GM13976 (cell line): ENCODE data around the gene TRAF1.

Source experiments
- DNase-seq: peaks from one replicate; pipeline ENCODE4 v3.0.0; 2012; ENCODE audit warnings: low spot score
- in situ Hi-C: fragments of 300-500 bp; cut with MboI; formaldehyde crosslinking; loops from one replicate; pipeline ENCODE4 v1.12.0; 2022; ENCODE audit warnings: low sequenced_read_pairs, mixed read lengths, inconsistent platforms; ENCODE audit not compliant: unreplicated experiment
- TF ChIP-seq, protein P1 (sequence below): IDR thresholded peaks from 2 replicates; pipeline ENCODE4 v1.5.1; 2012; ENCODE audit warnings: borderline replicate concordance, mild to moderate bottlenecking; ENCODE audit not compliant: insufficient read depth; ENCODE audit errors: extremely low read depth, missing control alignments, control extremely low read depth

TRAF1 gene

DNA sequence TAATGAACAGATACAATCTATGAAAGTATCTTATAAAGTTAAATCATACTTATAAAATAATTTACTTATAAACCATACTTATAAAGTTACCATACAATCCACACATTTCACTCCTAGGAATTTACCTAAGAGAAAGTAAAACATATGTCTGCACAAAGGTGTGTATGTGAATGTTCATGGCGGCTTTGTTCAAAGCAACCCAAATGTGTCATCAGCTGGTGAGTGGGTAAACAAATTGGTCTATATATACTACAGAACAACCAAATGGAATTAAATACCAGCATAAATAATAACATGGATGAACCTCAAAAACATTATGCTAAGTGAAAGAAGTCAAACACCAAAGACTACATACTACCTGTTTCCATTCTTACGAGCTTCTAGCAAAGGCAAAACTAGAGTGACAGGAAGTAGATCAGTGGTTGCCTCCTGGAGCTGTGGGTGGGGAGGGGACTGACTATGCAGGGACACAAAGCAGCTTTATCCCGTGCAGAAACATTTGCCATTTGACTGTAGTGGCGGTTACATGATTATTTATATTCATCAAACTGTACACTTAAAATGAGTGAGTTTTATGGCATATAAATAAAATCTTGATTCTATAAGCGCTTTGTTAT, 10.6 kb downstream of the TRAF1 start:
- DNase-seq = no peak
- TF ChIP-seq, protein P1, sequence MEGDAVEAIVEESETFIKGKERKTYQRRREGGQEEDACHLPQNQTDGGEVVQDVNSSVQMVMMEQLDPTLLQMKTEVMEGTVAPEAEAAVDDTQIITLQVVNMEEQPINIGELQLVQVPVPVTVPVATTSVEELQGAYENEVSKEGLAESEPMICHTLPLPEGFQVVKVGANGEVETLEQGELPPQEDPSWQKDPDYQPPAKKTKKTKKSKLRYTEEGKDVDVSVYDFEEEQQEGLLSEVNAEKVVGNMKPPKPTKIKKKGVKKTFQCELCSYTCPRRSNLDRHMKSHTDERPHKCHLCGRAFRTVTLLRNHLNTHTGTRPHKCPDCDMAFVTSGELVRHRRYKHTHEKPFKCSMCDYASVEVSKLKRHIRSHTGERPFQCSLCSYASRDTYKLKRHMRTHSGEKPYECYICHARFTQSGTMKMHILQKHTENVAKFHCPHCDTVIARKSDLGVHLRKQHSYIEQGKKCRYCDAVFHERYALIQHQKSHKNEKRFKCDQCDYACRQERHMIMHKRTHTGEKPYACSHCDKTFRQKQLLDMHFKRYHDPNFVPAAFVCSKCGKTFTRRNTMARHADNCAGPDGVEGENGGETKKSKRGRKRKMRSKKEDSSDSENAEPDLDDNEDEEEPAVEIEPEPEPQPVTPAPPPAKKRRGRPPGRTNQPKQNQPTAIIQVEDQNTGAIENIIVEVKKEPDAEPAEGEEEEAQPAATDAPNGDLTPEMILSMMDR = no peak
- in situ Hi-C loops = no loop called here

DNA sequence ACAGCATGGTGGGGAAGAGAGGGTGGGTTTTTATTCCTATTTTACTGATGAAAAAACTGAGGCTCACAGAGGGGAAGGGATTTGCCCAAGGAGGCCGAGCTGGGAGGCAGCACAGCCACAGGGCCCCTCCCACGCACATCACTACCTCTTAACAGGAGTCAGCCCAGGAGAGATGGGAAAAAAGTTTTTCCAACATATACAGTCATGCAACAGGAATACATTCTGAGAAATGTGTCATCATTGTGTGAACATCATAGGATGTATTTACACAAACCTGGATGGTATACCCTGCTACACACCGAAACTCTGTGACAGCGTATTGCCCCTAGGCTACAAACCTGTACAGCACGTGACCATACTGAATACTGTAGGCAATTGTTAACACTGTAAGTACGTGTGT, 11.6 kb downstream of the TRAF1 start:
- TF ChIP-seq, protein P1 = no peak
- no peak for DNase-seq
- in situ Hi-C loops = no loop called here

- TF ChIP-seq, protein P1 = no peak
- DNase-seq = no peak
- in situ Hi-C loops = no loop called here
Measured at GRCh38 chr9:120914396-120914795, 12.2 kb downstream of the TRAF1 start.

GRCh38 chr9:120913647-120914264, 12.8 kb downstream of the TRAF1 start:
- DNase-seq = no peak
- TF ChIP-seq, protein P1 = no peak
- in situ Hi-C loops = no loop called here

DNA sequence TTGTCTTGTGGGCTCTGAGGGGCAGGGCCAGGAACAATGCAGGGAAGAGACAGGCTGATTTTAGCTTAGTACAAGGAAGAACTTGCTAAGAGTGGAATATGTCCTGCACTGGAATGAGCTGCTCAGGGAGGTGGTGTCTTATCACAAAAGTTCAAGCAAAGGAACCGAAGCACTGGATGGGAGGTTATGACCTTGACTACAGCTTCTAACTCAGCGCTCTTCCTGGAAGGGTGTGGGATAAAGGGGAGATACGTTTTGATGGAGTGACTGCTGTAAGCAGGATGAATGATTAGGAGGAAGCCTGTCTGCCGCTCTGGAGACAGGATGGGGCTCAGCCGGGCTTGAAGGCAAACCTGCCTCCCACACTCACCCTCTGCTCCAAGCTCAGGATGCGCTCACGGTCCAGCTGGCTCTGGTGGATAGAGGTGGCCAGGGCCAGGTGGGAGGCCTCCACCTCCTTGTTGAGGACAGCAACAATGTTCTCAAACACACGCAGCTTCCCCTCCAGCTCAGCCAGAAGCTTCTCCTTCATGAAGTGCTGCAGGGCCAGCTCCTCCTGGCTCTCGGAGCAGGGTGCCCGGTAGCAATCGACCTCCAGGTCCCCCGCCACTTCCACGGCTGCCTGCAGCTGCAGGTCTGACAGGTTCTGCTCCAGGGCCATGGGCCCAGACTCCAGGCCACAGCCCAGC, 13.5 kb downstream of the TRAF1 start:
- TF ChIP-seq, protein P1 = no peak
- DNase-seq = no peak
- in situ Hi-C loops = no loop called here

GRCh38 chr9:120911295-120911837, 15.2 kb downstream of the TRAF1 start:
- DNase-seq = no peak
- in situ Hi-C loops = no loop called here
- TF ChIP-seq, protein P1 = no peak
